Activated T-cell treated with anti-CD3 and anti-CD28 coated beads, Interleukin-2, amount 50 U/mL, for 72 hours (primary cell): ENCODE measurements around the gene SHISAL2A. TPM values are rescaled to one million over a fixed set of nuclear protein-coding genes. Genes with fewer than 3 reads are reported as not detected.

Experiments
- ATAC-seq, 2 donors: fragments of 150-1000 bp; cut with Tn5 transposase; replicated peaks in 1 of 2; 2 replicates each; pipeline ENCODE4 v1.10.0; 2021; ENCODE audit warnings: moderate library complexity in 2 of 2, mild to moderate bottlenecking in 1 of 2
- DNase-seq, 2 donors: peaks; one replicate each; pipeline ENCODE4 v3.0.0; 2021 to 2022; ENCODE audit warnings: mixed read lengths in 1 of 2
- H3K27ac Mint-ChIP-seq: one replicate; pipeline ENCODE4 v1.8.0; 2022; ENCODE audit warnings: mild to moderate bottlenecking, moderate library complexity, mixed read lengths
- H3K27me3 Mint-ChIP-seq: one replicate; pipeline ENCODE4 v1.8.0; 2022; ENCODE audit warnings: low read depth, mixed read lengths
- H3K36me3 Mint-ChIP-seq, 2 donors: one replicate each; pipeline ENCODE4 v1.8.0; 2022; ENCODE audit warnings: mixed read lengths in 2 of 2, mild to moderate bottlenecking in 1 of 2; ENCODE audit not compliant: insufficient read depth in 2 of 2
- H3K4me1 Mint-ChIP-seq: one replicate; pipeline ENCODE4 v1.8.0; 2022; ENCODE audit warnings: low read depth, mixed read lengths
- H3K4me3 Mint-ChIP-seq, 2 donors: one replicate each; pipeline ENCODE4 v1.8.0; 2022; ENCODE audit warnings: mild to moderate bottlenecking in 2 of 2, mixed read lengths in 2 of 2, moderate library complexity in 2 of 2
- H3K9me3 Mint-ChIP-seq, 2 donors: one replicate each; pipeline ENCODE4 v1.8.0; 2022; ENCODE audit warnings: mixed read lengths in 2 of 2
- total RNA-seq, 2 donors: library from RNA; stranded (reverse); gene quantifications; one replicate each; pipeline ENCODE4 v1.2.3, GENCODE V29; 2022

The SHISAL2A gene
- total RNA-seq, 2 donors from 2014 or later, result 9.0 to 9.2 TPM

DNA sequence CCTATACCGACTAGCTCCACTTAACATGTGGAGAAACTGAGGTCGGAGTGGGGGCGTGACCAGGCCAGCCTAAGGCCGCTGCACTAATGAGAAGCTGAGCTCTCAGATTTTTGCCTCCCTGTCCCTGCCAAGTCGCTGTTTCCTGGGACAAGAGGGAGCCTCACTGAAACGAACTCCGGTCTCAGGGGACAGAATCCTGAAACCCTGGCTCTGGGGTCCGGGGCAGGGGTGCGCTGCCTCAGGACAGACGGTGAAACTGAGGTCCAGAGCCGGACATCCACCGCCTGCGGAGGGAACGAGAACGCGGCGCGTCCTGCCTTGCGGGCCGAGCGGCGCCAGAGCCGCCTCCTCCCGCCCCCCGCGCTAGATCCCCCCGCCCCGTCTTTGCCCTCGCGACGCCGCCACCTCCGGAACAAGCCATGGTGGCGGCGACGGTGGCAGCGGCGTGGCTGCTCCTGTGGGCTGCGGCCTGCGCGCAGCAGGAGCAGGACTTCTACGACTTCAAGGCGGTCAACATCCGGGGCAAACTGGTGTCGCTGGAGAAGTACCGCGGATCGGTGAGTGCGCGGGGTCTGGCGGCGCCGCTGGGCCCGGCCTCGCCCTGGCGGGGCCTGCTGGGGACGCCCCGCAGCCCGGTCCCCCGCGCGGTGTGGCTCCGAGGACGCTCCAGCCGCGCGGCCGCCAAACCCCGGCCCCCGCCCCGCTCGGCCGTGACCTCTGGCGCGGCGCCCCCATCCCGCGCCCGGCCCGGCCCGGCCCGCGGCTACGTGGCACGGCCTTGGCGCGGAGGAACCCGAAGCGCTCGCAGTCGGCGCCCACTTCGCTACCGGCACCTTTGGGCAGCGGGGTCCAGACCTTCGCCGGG, 30.7 kb upstream of the SHISAL2A start, which contains the start of gene GPX7:
GPX7 (plus strand) TSS at position 381 of the 865 bp plus-strand sequence; CDS start at position 420, 39 bp downstream.
- DNase-seq (peak; percentile 75 to 76), ATAC-seq (peak; percentile 80 to 83)
- Mint-ChIP-seq H3K4me3 (peak within 1 kb of the TSS; percentile 90 to 92), H3K9me3 (no peaks in the 10 kb centered on the region), H3K36me3 (peaks cover 1 to 2% of the 10 kb centered on the region in 2 donors), H3K27ac (peak within 1 kb of the TSS; percentile 79), H3K4me1 (peaks cover 52% of the 10 kb centered on the region), H3K27me3 (no peaks in the 10 kb centered on the region)

DNA sequence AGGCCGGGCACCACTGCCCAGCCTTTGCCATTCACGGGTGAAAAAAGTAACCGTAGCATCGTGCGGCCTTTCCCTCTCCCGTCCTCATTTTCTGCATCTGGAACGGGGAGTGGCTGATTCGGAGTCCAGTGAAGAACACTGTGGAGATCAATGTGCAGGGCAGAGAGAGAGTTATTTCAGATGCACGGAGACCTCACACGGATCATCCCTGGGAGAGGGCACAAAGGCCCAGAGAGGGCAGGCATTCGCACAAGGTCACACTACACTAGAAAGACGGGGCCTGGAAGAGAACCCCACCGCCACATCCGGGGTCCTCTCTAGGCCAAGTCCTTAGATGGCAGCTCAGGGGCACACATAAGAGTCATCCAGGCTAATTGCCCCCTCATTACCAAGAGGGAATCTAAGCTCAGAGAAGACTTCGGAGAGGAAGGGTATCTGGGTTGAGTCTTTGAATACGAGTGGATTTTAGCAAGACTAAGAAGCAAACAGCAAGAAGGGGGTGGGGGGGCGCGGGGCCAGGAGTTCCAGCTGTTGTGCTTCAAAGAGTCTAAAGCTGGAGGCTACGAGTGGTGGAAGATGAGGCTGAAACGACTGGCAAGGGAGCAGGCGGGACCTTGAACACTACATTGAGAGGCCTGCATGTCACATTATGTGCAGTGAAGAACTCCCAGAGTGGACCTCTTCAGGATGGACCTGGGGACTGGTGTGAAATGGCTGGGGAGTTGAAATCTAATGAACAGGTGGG, 29.9 kb upstream of the SHISAL2A start:
- DNase-seq, result peak; percentile 29 to 40
- ATAC-seq, result peak; percentile 30 to 48
- Mint-ChIP-seq H3K4me3 (peak overlapping the region; percentile 90 to 92), H3K27ac (peak overlapping the region; percentile 79), H3K36me3 (peaks cover 1 to 2% of the 10 kb centered on the region in 2 donors), H3K27me3 (no peaks in the 10 kb centered on the region), H3K4me1 (peaks cover 52% of the 10 kb centered on the region), H3K9me3 (no peaks in the 10 kb centered on the region)

DNA sequence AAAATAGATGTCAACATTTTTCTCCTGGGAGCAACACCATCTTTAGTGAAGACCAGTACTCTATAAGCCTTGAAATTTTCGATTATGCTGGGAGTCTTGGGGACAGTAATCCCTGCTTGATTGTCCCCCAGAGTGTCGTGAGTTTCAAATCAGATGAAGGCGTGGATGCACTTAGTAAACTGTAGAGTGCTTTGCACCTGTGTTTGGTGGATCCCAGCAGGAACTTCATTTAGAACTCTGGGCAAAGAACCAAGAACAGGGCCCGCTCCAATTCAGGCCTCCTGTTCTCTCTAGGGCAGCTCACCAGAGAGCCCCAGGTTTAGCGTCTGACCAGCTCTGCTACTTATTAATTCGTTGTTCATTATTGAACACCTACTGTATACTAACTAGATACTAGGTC, 29.3 kb upstream of the SHISAL2A start:
- peak overlapping the region; percentile 90 to 92 for H3K4me3 Mint-ChIP-seq
- H3K27ac Mint-ChIP-seq, result peak overlapping the region; percentile 79
- DNase-seq (no peak), ATAC-seq (no peak)
- H3K9me3 Mint-ChIP-seq, result no peaks in the 10 kb centered on the region
- H3K36me3 Mint-ChIP-seq, result peaks cover 1 to 2% of the 10 kb centered on the region in 2 donors
- no peaks in the 10 kb centered on the region for H3K27me3 Mint-ChIP-seq
- peaks cover 52% of the 10 kb centered on the region for H3K4me1 Mint-ChIP-seq

DNA sequence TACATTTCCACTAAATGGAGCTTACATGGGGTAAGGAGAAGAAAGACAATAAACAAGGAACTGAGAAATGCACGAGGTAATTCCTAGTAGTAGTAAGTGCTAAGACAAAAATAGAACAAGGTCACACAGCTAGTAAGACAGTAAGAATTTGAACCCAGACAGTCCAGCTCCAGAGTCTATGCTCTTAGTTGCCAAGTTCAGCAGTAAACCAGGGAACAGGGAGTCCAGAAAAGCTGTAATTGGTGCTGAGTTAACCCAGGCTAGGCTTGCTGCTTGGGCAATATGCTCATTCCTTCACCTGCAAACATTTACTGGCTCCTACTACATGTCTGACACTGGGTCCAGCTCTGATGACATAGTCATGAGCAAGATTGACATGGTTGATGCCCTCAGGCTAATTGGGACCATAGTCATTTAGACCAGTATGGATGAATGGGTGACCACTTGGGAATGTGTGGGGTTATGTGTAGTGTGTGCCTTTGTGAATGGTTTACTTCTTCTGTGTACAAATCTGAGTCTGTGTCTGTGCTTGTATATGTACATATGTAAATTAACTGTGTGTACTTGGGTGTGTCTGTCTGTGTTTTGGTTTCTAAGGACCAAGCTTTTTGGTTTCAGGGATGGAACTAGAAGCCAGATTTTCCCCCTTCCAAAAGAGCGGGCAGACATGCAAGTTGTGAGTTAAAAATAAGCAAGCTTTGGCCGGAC, 28.8 kb upstream of the SHISAL2A start:
- peak overlapping the region; percentile 90 to 92 for H3K4me3 Mint-ChIP-seq

DNA sequence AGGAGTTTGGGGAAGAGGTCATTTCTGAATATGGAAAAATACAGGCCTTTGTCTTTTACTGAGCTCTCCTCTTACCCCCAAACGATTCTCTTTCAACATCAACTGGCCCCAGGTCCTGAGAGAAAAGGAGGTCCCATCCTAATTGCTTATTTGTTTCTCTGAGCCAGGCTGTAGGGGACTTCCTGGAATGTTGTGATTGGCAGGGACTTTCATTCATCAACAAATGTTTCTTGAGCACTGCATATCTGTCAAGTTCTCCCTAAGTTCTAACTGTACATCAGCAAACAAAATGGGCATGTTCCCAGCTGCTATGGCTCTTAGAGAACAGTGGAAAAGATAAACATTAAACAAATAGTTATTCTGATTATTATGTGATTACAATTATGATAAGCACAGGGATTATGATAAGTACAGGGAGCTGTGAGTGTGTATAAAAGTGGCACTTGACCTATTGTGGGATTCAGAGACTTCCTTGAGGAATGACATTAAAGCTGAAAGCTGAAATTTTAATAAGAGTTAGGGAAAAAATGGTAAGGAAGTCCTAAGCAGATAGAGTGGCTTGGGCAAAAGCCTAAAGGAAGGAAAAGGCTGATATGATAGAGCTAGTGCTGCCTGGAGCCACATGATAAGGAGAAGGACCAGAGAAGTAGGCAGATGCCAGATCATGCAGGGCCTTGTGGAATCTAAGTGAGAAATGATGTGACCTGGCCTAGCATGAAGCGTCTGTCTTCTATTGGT, 19.2 kb upstream of the SHISAL2A start:
- DNase-seq (no peak), ATAC-seq (no peak)
- H3K4me1 Mint-ChIP-seq, result peaks cover 17% of the 10 kb centered on the region
- peak overlapping the region; percentile 52 for H3K27ac Mint-ChIP-seq
- H3K27me3 Mint-ChIP-seq, result no peaks in the 10 kb centered on the region
- H3K9me3 Mint-ChIP-seq, result no peaks in the 10 kb centered on the region
- H3K36me3 Mint-ChIP-seq, result no peaks in the 10 kb centered on the region
- H3K4me3 Mint-ChIP-seq, result no peak overlapping the region

More for the DNA sequence above, 28.8 kb upstream of the SHISAL2A start:
- H3K27me3 Mint-ChIP-seq, result no peaks in the 10 kb centered on the region
- no peaks in the 10 kb centered on the region for H3K9me3 Mint-ChIP-seq
- no peak for DNase-seq
- ATAC-seq, result no peak
- H3K36me3 Mint-ChIP-seq, result peaks cover 1 to 2% of the 10 kb centered on the region in 2 donors
- H3K4me1 Mint-ChIP-seq, result peaks cover 52% of the 10 kb centered on the region
- H3K27ac Mint-ChIP-seq, result peak overlapping the region; percentile 79

DNA sequence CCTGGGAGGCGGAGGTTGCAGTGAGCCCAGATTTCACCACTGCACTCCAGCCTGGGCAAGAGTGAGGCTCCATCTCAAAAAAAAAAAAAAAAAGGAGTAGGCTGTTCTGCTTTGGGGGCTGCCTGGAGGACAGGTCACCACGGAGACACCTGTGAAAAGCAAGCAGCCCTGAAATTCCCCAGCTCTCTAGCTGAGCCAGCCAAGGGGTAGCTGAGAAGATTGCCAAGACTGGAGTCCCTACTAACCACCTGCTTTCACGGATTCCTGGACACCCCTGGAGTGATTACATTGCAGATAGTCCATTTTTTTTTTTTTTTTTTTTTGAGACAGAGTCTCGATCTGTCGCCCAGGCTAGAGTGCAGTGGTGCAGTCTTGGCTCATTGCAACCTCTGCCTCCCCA, 18.3 kb upstream of the SHISAL2A start:
- no peak for DNase-seq
- Mint-ChIP-seq H3K4me1 (peaks cover 17% of the 10 kb centered on the region), H3K4me3 (no peak overlapping the region), H3K27ac (no peak overlapping the region), H3K36me3 (no peaks in the 10 kb centered on the region), H3K9me3 (no peaks in the 10 kb centered on the region), H3K27me3 (no peaks in the 10 kb centered on the region)
- ATAC-seq, result no peak

DNA sequence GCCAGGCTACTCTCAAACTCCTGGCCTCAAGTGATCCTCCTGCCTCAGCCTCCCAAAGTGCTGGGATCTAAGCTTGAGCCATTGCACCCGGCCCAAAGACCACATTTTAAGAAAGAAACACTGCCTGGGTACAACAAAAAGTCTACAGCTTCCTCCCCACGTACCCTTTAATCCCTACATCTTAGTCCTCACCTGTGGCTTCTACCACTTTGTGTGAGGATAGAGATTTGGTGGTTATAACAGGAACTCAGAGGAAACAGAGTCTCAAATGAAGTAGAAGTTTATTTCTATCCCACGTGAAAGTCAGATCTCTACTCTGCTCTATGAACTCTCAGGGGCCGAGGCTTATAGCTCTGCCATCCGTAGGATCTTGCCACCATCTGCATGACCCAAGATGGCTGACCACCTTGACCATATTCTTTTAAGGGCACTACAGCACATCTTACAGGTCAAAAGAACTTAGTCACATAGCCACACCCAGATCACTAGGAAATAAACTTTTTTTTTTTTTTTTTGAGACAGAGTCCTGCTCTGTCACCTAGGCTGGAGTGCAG, 17.4 kb upstream of the SHISAL2A start:
- H3K27ac Mint-ChIP-seq, result no peak overlapping the region
- peaks cover 17% of the 10 kb centered on the region for H3K4me1 Mint-ChIP-seq

DNA sequence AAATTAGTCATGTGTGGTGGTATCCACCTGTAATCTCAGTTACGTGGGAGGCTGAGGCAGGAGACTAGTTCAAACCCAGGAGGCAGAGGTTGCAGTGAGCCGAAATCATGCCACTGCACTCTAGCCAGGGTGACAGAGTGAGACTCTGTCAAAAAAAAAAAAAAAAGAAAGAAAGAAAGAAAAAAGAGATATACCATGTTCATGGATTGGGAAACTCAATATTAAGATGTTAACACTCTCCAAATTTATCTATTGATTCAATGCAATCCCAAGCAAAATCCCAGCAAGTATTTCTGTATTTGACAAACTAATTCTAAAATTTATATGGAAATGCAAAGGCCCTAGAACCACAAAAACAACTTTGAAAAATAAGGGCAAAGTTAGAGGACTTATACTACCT, 11.0 kb upstream of the SHISAL2A start:
- no peak overlapping the region for H3K27ac Mint-ChIP-seq

More for the DNA sequence above, 17.4 kb upstream of the SHISAL2A start:
- no peak for DNase-seq
- ATAC-seq, result no peak
- Mint-ChIP-seq H3K4me3 (no peak overlapping the region), H3K27me3 (no peaks in the 10 kb centered on the region), H3K9me3 (no peaks in the 10 kb centered on the region), H3K36me3 (peaks cover under 1 to 1% of the 10 kb centered on the region in 2 donors)

DNA sequence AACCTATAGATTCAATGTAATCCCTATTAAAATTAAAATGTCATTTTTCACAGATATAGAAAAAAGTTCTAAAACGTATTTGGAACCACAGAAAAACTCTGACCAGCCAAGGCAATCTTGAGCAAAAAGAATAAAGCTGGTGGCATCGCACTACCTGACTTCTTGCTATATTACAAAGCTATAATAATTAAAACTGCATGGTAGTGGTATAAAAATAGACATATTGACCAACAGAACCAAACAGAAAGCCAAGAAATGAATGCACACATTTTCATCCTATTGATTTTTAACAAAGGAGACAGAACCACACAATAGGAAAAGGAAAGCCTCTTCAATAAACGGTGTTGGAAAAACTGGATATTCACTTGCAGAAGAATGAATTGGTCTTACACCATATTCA, 9.2 kb upstream of the SHISAL2A start:
- Mint-ChIP-seq H3K27me3 (no peaks in the 10 kb centered on the region), H3K9me3 (no peaks in the 10 kb centered on the region), H3K4me3 (no peak overlapping the region), H3K36me3 (peaks cover 4 to 5% of the 10 kb centered on the region in 2 donors), H3K4me1 (peaks cover 13% of the 10 kb centered on the region), H3K27ac (no peak overlapping the region)
- no peak for DNase-seq
- ATAC-seq, result no peak

More for the DNA sequence above, 11.0 kb upstream of the SHISAL2A start:
- Mint-ChIP-seq H3K9me3 (no peaks in the 10 kb centered on the region), H3K36me3 (peaks cover 4 to 5% of the 10 kb centered on the region in 2 donors), H3K4me1 (peaks cover 10% of the 10 kb centered on the region), H3K4me3 (no peak overlapping the region), H3K27me3 (no peaks in the 10 kb centered on the region)
- ATAC-seq (no peak), DNase-seq (no peak)

DNA sequence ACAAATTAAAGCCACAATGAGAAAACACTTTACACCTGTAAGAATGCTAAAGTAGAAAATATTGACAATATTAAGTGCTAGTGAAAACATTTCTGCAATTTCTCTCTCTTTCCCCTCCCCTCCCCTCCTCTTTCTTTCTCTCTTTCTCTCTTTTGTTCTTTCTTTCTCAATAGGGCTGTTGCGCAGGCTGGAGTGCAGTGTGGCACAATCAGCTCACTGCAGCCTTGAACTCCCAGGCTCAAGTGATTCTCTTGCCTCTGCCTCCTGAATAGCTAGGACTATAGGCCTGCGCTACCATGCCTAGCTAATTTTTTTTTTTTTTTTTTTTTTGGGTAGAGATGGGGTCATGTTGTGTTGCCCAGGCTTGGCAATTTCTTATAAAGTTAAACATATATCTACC, 5.9 kb upstream of the SHISAL2A start:
- Mint-ChIP-seq H3K9me3 (no peaks in the 10 kb centered on the region), H3K4me3 (no peak overlapping the region), H3K27ac (no peak overlapping the region), H3K27me3 (no peaks in the 10 kb centered on the region), H3K36me3 (peaks cover 0 to 2% of the 10 kb centered on the region in 2 donors), H3K4me1 (peaks cover 25% of the 10 kb centered on the region)
- no peak for DNase-seq
- no peak for ATAC-seq

DNA sequence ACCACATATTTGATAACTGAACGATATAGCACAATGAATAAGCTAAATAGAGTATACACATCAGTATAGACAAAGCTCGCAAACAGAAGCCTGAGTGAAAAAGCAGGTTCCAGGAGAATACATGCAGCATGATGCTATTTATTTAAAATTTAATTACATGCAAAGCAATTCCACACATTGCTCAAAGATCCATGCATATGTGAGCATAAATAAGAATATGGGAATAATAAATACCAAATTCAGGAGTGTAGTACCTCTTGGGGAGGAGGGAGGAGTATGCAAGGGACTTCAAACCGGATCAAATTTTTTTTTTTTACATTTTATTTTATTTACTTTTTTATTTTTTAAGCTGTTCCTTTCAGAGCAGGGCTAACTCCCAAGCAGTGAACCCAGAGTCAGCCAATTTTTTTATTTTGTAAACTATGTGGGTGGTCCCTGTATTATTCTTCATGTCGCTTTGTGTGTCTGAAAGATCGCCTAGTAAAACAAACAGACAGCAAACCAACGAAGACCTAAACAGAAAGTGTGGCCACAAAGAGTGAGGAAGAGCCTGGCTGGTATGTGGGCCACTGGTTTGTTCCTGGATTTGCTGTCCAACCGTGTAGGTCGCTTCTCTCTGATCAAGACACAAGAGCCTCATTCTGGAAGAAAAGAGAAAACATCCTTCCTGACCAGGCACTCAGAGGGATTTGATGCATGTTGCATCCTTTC, 4.2 kb upstream of the SHISAL2A start:
- H3K4me1 Mint-ChIP-seq, result peaks cover 36% of the 10 kb centered on the region
- ATAC-seq, result no peak

DNA sequence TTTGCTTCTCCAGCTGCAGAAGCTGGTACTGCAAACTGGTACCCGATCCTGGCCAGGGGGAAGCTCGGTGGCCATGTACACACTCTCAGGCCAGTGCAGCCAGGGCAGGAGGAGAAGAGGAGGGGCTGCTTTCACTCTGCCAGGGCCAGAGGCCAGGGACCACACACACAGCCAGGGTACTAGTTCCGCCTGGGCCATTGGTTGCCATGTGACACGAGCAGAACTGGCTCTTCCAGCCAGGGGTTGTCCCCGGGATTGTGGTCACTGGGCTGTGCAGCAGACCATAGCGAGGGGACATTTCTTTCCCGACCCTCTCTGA, 3.7 kb upstream of the SHISAL2A start:
- Mint-ChIP-seq H3K27me3 (no peaks in the 10 kb centered on the region), H3K9me3 (no peaks in the 10 kb centered on the region), H3K4me1 (peaks cover 41% of the 10 kb centered on the region), H3K4me3 (no peak overlapping the region), H3K27ac (no peak overlapping the region), H3K36me3 (no peaks in the 10 kb centered on the region)
- ATAC-seq, result no peak
- DNase-seq, result no peak

More for the DNA sequence above, 4.2 kb upstream of the SHISAL2A start:
- no peak overlapping the region for H3K4me3 Mint-ChIP-seq
- no peaks in the 10 kb centered on the region for H3K36me3 Mint-ChIP-seq
- DNase-seq, result no peak
- H3K27me3 Mint-ChIP-seq, result no peaks in the 10 kb centered on the region
- no peaks in the 10 kb centered on the region for H3K9me3 Mint-ChIP-seq
- no peak overlapping the region for H3K27ac Mint-ChIP-seq
